ENCODE results near the gene MTIF3.
"Not testable (repeated sequence)": the region's sequence is repeated elsewhere in the genome, so short reads cannot be mapped to it uniquely, and the experiment has no call there.

The MTIF3 gene

DNA sequence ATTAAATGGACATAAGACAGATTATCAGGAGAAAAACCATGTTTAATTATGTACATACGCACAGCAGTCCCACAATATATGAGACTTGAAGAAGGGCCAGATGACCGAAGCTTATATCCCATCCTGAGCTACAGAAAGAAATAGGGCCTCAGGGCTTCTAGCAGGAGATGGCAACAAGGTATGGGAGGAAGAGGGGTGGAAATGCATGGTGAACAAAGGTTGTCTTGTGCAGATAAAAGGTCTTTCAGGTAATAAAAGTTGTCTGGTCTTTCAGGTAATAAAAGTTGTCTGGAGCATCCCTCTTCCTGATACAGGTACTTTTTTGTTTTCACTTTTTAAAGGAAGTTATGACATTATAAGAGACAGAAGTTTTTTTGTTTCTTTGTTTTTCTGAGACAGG, 41.4 kb downstream of the MTIF3 start:
- no peak for DNase-seq

- no peak for DNase-seq
Observed at GRCh38 chr13:27408074-27408473, 42.3 kb downstream of the MTIF3 start.

- DNase-seq = no peak
Observed at GRCh38 chr13:27406178-27406939, 44.0 kb downstream of the MTIF3 start.

- DNase-seq = no peak
Observed at GRCh38 chr13:27405546-27406134, 44.7 kb downstream of the MTIF3 start.

- DNase-seq = no peak
Observed at GRCh38 chr13:27404680-27405079, 45.7 kb downstream of the MTIF3 start.

- DNase-seq = no peak
Observed at GRCh38 chr13:27403727-27404385, 46.5 kb downstream of the MTIF3 start.

DNA sequence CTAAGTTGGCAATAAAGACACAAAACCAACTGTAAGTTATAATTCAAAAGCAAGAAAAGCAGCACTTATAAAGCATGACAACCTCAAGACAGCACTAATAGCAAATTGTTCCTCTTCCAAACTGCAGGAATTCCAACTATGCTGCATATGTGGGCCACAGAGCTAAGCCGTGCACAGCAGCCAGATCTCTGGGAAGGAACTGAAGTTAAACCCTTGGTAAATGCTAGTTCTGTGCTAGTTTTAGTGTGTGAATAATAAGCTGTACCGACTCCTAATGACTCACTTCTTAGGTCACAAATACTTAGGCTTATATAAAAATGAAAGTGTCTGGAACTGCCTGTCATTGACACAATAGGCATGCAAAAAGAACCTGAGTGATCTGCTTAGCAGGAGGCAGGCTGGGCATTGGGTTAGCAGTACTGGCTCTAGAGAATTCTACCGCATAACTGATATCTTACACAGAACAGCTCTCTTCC, 47.1 kb downstream of the MTIF3 start:
- DNase-seq = no peak

- DNase-seq = no peak
Observed at GRCh38 chr13:27401210-27401609, 49.2 kb downstream of the MTIF3 start.

DNA sequence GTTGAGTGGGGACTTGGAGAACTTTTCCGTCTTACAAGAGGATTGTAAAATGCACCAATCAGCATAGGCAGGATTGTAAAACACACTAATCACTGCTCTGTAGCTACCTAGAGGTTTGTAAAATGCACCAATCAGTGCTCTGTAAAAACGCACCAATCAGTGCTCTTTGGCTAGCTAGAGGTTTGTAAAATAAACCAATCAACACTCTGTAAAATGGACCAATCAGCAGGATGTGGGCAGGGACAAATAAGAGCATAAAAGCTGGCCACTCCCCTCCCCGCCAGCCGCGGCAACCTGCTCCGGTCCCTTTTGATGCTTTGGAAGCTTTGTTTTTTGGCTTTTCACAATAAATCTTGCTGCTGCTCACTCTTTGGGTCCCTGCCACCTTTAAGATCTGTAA, 50.0 kb downstream of the MTIF3 start:
- DNase-seq = not testable (repeated sequence)

- no peak for DNase-seq
Observed at GRCh38 chr13:27398360-27398759, 52.0 kb downstream of the MTIF3 start.

DNA sequence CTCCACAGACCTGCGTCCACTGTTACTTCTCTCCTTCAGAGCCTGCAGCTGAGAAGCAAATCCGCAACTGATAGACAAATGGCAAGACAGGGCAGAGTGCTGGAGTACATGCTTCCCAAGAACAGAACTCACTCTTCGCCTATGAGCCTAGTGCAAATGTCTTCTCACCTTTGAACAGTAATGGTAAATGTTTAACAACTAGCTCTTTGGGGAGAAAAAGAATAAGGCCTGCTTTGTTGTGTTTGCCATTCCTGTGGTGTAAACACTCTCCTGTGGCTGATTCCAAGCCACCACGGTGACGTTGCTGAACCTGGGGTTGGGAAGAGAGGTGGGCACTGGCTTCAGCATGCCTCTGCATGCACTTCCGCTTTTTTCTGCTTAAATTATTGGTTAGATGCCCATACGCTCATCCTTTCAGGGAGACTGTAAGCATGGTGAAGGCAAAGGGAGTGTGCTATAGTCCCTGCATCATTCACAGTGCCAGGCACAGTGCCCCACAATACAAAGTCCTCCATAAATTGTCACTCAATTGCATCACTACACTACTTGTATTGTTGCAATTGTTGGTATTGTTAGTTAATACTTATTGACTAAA, 54.0 kb downstream of the MTIF3 start:
- no peak for DNase-seq

- DNase-seq = no peak
Observed at GRCh38 chr13:27395007-27395510, 55.3 kb downstream of the MTIF3 start.

DNA sequence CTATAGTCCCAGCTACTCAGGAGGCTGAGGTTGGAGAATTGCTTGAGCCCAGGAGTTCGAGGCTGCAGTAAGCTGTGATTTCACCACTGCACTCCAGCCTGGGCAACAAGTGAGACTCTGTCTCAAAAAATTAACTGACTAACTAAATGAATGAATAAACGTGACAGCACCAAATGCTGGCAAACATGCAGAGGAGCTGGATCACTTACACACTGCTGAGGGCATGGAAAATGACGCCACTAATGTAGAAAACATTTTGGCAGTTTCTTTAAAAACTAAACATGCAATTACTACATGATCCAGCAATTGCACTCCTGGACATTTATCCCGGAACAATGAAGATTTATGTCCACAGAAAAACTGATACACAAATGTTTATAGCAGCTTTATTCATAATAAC, 57.3 kb downstream of the MTIF3 start:
- no peak for DNase-seq

DNA sequence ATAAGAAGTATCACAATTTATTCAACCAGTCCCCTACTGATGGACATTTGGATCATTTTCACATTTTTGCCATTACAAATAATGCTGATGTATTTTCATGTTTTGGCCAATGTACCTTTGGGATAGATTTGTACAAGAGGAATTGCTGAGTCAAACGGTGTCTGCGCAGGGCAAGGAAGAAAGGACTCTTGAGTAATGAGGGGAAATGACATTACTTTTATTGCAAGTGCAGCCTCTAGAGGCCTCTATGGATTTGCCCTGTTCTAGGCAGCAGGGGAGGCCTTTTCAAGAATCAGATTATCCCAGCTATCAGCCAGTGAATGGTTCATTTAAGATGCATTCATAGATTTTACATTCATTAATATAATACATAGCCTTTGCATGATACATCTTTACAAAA, 58.9 kb downstream of the MTIF3 start:
- no peak for DNase-seq

- DNase-seq = no peak
Observed at GRCh38 chr13:27389891-27390290, 60.5 kb downstream of the MTIF3 start.

- DNase-seq = no peak
Observed at GRCh38 chr13:27388241-27388640, 62.1 kb downstream of the MTIF3 start.

Data from NCI-H226 (cell line).